ENCODE measurements around the gene NOD2.
A peak's percentile ranks its signal among the peaks of the same experiment; 100 is the strongest.

DNA sequence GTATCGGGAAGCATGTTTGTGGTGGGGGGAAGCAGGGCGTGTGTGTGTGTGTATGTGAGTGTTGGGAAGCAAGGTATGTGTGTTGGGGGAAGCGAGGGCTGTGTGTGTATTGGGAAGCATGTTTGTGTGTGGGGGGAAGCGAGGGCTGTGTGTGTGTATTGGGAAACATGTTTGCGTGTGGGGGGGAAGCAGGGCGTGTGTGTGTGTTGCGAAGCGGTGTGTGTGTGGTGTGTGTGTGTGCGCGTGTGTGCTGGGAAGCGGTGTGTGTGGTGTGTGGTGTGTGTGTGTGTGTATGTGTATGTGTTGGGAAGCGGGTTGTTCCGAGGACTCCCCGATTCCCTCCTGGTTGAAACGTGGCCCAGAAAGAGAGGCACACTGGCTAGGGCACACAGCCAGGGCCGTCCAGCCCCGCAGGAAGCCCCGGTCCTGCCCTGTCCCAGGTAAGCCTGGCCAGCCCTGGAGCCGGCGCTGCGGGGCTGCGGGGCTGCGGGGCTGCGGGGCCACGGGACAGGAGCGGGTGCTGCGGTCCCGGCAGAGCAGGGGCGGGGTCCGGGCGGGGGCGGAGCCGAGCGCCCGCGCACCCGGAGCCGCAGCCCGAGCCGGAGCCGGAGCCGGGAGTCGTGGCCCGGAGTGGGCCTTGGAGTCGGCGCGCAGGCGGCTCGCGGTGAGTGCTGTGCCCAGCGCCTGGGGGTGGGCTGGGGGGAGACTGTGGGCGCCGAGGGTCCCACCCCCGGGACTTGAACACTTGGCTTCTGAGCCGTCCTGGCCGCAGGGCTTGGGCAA, at the start of gene NOD2:
- TF ChIP-seq ZBTB40 (IDR thresholded peaks at IDR 0.05) (0 out of 2 replicates have a peak, but pooled peaks have one; percentile 1), ZBTB40 (CRISPR knock-in tag; IDR thresholded peaks at IDR 0.05) (no peak), ATF7 (IDR thresholded peaks at IDR 0.05) (no peak), ATF7 (CRISPR knock-in tag; IDR thresholded peaks at IDR 0.05) (no peak), ELF4 (CRISPR knock-in tag; IDR thresholded peaks at IDR 0.05; ENCODE audit: borderline replicate concordance) (no peak), MBNL3 (CRISPR knock-in tag; conservative IDR thresholded peaks at IDR 0.05) (no peak), RFX5 (IDR thresholded peaks at IDR 0.05; ENCODE audit: low read depth, low read length) (no peak), YEATS4 (CRISPR knock-in tag; IDR thresholded peaks at IDR 0.05; ENCODE audit: borderline replicate concordance) (no peak)
- TF ChIP-seq, protein P1, sequence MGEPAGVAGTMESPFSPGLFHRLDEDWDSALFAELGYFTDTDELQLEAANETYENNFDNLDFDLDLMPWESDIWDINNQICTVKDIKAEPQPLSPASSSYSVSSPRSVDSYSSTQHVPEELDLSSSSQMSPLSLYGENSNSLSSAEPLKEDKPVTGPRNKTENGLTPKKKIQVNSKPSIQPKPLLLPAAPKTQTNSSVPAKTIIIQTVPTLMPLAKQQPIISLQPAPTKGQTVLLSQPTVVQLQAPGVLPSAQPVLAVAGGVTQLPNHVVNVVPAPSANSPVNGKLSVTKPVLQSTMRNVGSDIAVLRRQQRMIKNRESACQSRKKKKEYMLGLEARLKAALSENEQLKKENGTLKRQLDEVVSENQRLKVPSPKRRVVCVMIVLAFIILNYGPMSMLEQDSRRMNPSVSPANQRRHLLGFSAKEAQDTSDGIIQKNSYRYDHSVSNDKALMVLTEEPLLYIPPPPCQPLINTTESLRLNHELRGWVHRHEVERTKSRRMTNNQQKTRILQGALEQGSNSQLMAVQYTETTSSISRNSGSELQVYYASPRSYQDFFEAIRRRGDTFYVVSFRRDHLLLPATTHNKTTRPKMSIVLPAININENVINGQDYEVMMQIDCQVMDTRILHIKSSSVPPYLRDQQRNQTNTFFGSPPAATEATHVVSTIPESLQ (CRISPR knock-in tag; conservative IDR thresholded peaks at IDR 0.05) = no peak
- TF ChIP-seq, protein P2, sequence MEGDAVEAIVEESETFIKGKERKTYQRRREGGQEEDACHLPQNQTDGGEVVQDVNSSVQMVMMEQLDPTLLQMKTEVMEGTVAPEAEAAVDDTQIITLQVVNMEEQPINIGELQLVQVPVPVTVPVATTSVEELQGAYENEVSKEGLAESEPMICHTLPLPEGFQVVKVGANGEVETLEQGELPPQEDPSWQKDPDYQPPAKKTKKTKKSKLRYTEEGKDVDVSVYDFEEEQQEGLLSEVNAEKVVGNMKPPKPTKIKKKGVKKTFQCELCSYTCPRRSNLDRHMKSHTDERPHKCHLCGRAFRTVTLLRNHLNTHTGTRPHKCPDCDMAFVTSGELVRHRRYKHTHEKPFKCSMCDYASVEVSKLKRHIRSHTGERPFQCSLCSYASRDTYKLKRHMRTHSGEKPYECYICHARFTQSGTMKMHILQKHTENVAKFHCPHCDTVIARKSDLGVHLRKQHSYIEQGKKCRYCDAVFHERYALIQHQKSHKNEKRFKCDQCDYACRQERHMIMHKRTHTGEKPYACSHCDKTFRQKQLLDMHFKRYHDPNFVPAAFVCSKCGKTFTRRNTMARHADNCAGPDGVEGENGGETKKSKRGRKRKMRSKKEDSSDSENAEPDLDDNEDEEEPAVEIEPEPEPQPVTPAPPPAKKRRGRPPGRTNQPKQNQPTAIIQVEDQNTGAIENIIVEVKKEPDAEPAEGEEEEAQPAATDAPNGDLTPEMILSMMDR (CRISPR knock-in tag; IDR thresholded peaks at IDR 0.05) = no peak

All from HepG2 (cell line).